Left lung (tissue), 10 donors: ENCODE data around the gene YBEY. TPM values are rescaled to one million over a fixed set of nuclear protein-coding genes. Genes with fewer than 3 reads are reported as not detected.

ENCODE experiments used
- ATAC-seq: fragments of 200-7000 bp; cut with Tn5 transposase; one replicate; pipeline ENCODE4 v1.9.1; 2020; ENCODE audit warnings: moderate library complexity
- DNase-seq, 4 donors: peaks; one replicate each; pipeline ENCODE4 v3.0.0-alpha.2; 2013 to 2020
- H3K27ac ChIP-seq, 2 donors: fragments of 200-600 bp; sonication (generic) in 1 of 2; one replicate each; pipeline versions ENCODE4 v1.5.0 to v1.8.0; 2020 to 2021
- H3K27me3 ChIP-seq, 2 donors: fragments of 200-600 bp; sonication (generic) in 1 of 2; one replicate each; pipeline versions ENCODE4 v1.5.0 to v1.8.0; 2020 to 2021
- H3K36me3 ChIP-seq, 2 donors: fragments of 200-600 bp; sonication (generic) in 1 of 2; one replicate each; pipeline versions ENCODE4 v1.5.0 to v1.8.0; 2020 to 2021
- H3K4me1 ChIP-seq, 2 donors: fragments of 200-600 bp; one replicate each; pipeline ENCODE4 v1.8.0; 2021
- H3K4me3 ChIP-seq, 2 donors: fragments of 200-600 bp; sonication (generic) in 1 of 2; one replicate each; pipeline versions ENCODE4 v1.5.0 to v1.8.0; 2020 to 2021; ENCODE audit warnings: mild to moderate bottlenecking in 1 of 2
- H3K9me3 ChIP-seq, 2 donors: fragments of 200-600 bp; sonication (generic) in 1 of 2; one replicate each; pipeline versions ENCODE4 v1.5.0 to v1.8.0; 2020 to 2021
- CTCF ChIP-seq, 2 donors: fragments of 200-600 bp; sonication (generic) in 1 of 2; IDR thresholded peaks; one replicate each; pipeline versions ENCODE4 v1.5.0 to v1.8.0; 2021; ENCODE audit warnings: antibody characterized with exemption in 2 of 2
- intact Hi-C, 2 donors: fragments of 100-400 bp; cut with DNase I; formaldehyde crosslinking; loops; one replicate each; pipeline versions ENCODE4 v1.11.2 to v1.14.2; 2022
- polyA plus RNA-seq, 6 donors: library from polyadenylated mRNA; unstranded; fragments of 120-200 nt; gene quantifications; one replicate each; pipeline ENCODE4 v1.2.1, GENCODE V29; 2013; ENCODE audit not compliant: insufficient read length in 6 of 6
- total RNA-seq, 2 donors: library from RNA; stranded (reverse); fragmentation: NEBNext Ultra II Directional; extraction: Animal tissue kit (Norgen Biotek cat#: 25700); gene quantifications; one replicate each; pipeline ENCODE4 v1.2.1, GENCODE V29; 2021
- donor health status: DM: no; HTN: yes; CAD: no.
- donor health status: DM: no; HTN: no; CAD: no.

Gene YBEY
- total and polyA plus RNA-seq, 8 donors = 6.1 to 23.1 (median 17.6) TPM

GRCh38 chr21:46243325-46243724 lies 42.8 kb upstream of the YBEY start:
- H3K4me3 ChIP-seq = no peak overlapping the region
- H3K9me3 ChIP-seq = no peaks in the 10 kb centered on the region
- peaks cover 0 to 100% of the 10 kb centered on the region in 2 donors for H3K36me3 ChIP-seq
- TF ChIP-seq CTCF (IDR thresholded peaks at IDR 0.05) = no peak
- ATAC-seq (no peak), DNase-seq (no peak)
- H3K27ac ChIP-seq = no peak overlapping the region
- H3K27me3 ChIP-seq = no peaks in the 10 kb centered on the region
- no peaks in the 10 kb centered on the region for H3K4me1 ChIP-seq
- intact Hi-C loops = no loop called here

- H3K27me3 ChIP-seq = no peaks in the 10 kb centered on the region
- H3K27ac ChIP-seq = no peak overlapping the region
- H3K9me3 ChIP-seq = no peaks in the 10 kb centered on the region
- no peak overlapping the region for H3K4me3 ChIP-seq
- intact Hi-C loops = no loop called here
- TF ChIP-seq CTCF (IDR thresholded peaks at IDR 0.05) = no peak
- H3K4me1 ChIP-seq = no peaks in the 10 kb centered on the region
- ATAC-seq = no peak
- H3K36me3 ChIP-seq = peaks cover 0 to 100% of the 10 kb centered on the region in 2 donors
- no peak for DNase-seq
These were observed 42.2 kb upstream of the YBEY start for GRCh38 chr21:46243960-46244361.

- no peak for TF ChIP-seq CTCF (IDR thresholded peaks at IDR 0.05)
- no peaks in the 10 kb centered on the region for H3K4me1 ChIP-seq
- intact Hi-C loops = no loop called here
- no peaks in the 10 kb centered on the region for H3K27me3 ChIP-seq
- DNase-seq = no peak
- no peaks in the 10 kb centered on the region for H3K9me3 ChIP-seq
- ATAC-seq = no peak
- no peak overlapping the region for H3K27ac ChIP-seq
- peaks cover 0 to 100% of the 10 kb centered on the region in 2 donors for H3K36me3 ChIP-seq
- H3K4me3 ChIP-seq = no peak overlapping the region
These were observed 41.5 kb upstream of the YBEY start for GRCh38 chr21:46244602-46245001.

- TF ChIP-seq CTCF (IDR thresholded peaks at IDR 0.05) = no peak
- DNase-seq (no peak), ATAC-seq (no peak)
- Histone ChIP-seq H3K27ac (no peak overlapping the region), H3K4me1 (no peaks in the 10 kb centered on the region), H3K4me3 (no peak overlapping the region), H3K36me3 (peaks cover 0 to 100% of the 10 kb centered on the region in 2 donors), H3K9me3 (no peaks in the 10 kb centered on the region), H3K27me3 (no peaks in the 10 kb centered on the region)
- intact Hi-C loops = no loop called here
These were observed 40.8 kb upstream of the YBEY start for GRCh38 chr21:46245213-46245915.

GRCh38 chr21:46246345-46246744 lies 39.8 kb upstream of the YBEY start:
- H3K4me1 ChIP-seq = no peaks in the 10 kb centered on the region
- H3K36me3 ChIP-seq = peaks cover 0 to 100% of the 10 kb centered on the region in 2 donors
- intact Hi-C loops = no loop called here
- ATAC-seq (no peak), DNase-seq (no peak)
- H3K27me3 ChIP-seq = no peaks in the 10 kb centered on the region
- no peak overlapping the region for H3K27ac ChIP-seq
- no peak for TF ChIP-seq CTCF (IDR thresholded peaks at IDR 0.05)
- H3K4me3 ChIP-seq = no peak overlapping the region
- no peaks in the 10 kb centered on the region for H3K9me3 ChIP-seq
